GM12891 (cell line): ENCODE measurements around the gene IFT27.

ENCODE experiments used
- POLR2A ChIP-seq: IDR thresholded peaks from 2 replicates; pipeline ENCODE4 v1.6.1; 2011; ENCODE audit warnings: low read depth, low read length, control low read depth
- POLR2AphosphoS5 ChIP-seq: IDR thresholded peaks from 2 replicates; pipeline ENCODE4 v1.6.1; 2011; ENCODE audit warnings: low read depth, low read length, control low read depth
- SPI1 ChIP-seq: IDR thresholded peaks from 2 replicates; pipeline ENCODE4 v1.6.1; 2011; ENCODE audit warnings: low read depth, low read length, control low read depth
- TAF1 ChIP-seq: IDR thresholded peaks from 2 replicates; pipeline ENCODE4 v1.6.1; 2011; ENCODE audit warnings: low read depth, low read length, control low read depth

GRCh38 chr22:36728505-36728904, 47.4 kb downstream of the IFT27 start:
- TF ChIP-seq POLR2A (no peak), TAF1 (no peak), POLR2AphosphoS5 (no peak), SPI1 (no peak)
